GM19240 (cell line): ENCODE data around the gene SSTR1.
"Not testable (repeated sequence)": the region's sequence is repeated elsewhere in the genome, so short reads cannot be mapped to it uniquely, and the experiment has no call there.

Experiments
- DNase-seq: peaks from one replicate; pipeline ENCODE4 v3.0.0; 2011; ENCODE audit warnings: low spot score; ENCODE audit not compliant: insufficient read length

Gene SSTR1, protein sequence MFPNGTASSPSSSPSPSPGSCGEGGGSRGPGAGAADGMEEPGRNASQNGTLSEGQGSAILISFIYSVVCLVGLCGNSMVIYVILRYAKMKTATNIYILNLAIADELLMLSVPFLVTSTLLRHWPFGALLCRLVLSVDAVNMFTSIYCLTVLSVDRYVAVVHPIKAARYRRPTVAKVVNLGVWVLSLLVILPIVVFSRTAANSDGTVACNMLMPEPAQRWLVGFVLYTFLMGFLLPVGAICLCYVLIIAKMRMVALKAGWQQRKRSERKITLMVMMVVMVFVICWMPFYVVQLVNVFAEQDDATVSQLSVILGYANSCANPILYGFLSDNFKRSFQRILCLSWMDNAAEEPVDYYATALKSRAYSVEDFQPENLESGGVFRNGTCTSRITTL

GRCh38 chr14:38207736-38208617 lies at the start of gene SSTR1:
SSTR1 (plus strand) TSS chr14:38207904; CDS start chr14:38209390, 1,486 bp downstream.
- no peak for DNase-seq

DNA sequence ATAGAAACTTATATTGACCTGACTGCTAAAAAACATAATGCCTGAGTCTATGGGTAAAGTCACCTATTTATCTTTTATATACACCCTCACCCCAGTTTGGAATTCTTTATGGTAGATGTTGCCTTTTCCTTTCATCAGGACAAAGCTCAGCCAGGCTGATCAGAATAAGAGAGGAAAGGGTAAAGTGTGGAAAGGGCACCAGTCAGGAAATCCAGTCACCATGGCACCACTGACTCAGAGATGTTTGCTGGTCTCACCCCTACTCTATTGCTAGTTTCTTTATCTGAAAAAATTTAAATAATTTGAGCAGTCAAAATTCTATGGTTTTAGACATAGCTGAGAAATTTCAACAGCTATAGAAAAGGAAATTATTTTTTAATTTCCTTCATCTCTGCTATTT lies 49.2 kb upstream of the SSTR1 start:
- DNase-seq, result no peak

- no peak for DNase-seq
These were observed 39.3 kb upstream of the SSTR1 start for GRCh38 chr14:38168416-38168815.

DNA sequence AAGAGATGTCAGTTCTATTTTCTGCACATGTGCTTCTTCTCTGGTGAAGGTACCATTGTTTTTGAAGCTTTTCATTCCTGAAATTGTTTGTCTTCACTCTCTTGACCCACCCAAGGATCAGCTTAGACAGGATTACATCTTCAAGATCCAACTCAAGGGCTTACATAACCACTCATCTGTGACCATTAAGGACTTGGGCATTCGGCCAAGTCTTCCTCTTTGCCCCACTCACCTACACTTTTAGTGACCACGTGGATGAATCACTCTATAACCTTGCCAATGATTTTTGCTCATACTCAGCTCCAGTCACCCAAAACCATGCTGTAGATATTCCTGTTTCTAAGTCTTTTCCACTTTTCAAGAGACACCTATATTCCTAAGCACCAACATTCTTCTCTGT lies 36.5 kb upstream of the SSTR1 start:
- DNase-seq, result no peak

DNA sequence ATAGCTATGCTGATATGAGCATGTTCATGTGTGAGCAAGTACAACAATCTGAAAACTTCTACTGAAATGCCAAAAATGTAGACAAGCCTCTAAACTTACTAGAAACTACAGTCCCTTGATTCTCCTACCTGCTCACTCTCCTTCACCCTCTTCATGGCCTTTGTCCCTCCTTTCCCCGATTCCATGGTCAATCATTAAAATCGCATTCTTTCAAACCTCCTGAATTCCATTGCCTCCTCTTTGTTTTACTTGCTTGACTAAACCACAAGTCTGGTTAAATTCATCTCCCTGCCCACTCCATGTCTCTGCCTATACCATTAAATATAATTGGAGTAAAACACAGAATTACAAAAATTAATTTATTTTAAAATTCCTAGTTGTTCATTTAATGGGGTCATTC lies 33.0 kb upstream of the SSTR1 start:
- DNase-seq, result no peak

DNA sequence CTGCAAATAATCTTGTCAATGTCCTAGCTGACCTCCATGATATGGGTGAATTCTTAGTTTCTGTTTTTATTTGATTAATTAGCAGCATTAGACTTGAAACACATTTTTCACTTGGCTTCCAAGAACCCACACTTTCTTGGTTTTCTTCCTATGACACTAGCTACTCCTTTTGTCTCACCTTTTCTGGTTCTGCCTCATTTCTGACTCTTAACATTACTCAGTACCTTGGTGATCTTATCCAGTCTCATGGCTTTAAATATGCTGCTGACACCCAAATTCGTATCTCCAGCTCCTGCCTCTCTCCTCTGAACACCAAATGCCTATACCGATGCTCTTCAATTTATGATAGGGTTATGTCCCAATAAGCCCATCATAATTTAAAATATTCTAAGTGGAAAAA lies 32.0 kb upstream of the SSTR1 start:
- DNase-seq, result no peak

- DNase-seq, result no peak
These were observed 31.3 kb upstream of the SSTR1 start for GRCh38 chr14:38176379-38176778.

GRCh38 chr14:38184132-38184531 lies 23.6 kb upstream of the SSTR1 start:
- no peak for DNase-seq

DNA sequence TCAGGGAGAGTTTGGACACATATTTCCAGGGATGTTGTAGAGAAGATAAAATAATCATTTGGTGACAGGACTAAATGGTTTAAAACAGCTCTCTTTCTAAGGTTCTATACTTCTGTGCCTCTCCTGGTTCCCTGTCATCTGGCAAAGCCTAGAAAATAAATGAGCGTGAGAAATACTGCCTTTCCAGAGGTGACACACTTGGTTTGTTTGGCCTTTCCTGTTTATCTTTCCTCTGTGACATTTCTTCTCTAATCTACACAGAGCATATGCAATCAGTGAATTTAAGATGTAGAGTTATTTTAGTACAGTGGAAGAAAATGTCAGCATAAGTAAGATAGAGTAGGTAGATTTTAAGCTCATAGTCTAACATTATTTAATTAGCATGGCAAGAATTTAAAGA lies 22.0 kb upstream of the SSTR1 start:
- no peak for DNase-seq

DNA sequence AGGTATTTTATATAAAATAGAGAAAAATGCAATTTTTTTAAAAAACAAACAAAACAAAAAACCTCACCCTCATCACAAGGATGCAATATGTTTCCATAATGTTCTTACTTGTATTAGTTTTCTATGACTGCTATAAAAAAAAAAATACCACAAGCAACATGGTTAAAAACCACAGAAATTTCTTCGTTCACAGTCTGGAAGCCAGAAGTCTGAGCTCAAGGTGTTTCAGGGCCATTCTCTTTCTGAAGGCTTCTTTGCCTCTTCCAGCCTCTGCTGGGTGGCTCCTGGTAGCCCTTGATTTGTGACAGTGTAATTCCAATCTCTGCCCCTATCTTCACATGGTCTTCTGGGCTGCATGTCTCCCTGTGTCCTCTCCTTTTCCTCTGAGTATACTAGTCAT lies 21.5 kb upstream of the SSTR1 start:
- no peak for DNase-seq

GRCh38 chr14:38187528-38187927 lies 20.2 kb upstream of the SSTR1 start:
- no peak for DNase-seq

DNA sequence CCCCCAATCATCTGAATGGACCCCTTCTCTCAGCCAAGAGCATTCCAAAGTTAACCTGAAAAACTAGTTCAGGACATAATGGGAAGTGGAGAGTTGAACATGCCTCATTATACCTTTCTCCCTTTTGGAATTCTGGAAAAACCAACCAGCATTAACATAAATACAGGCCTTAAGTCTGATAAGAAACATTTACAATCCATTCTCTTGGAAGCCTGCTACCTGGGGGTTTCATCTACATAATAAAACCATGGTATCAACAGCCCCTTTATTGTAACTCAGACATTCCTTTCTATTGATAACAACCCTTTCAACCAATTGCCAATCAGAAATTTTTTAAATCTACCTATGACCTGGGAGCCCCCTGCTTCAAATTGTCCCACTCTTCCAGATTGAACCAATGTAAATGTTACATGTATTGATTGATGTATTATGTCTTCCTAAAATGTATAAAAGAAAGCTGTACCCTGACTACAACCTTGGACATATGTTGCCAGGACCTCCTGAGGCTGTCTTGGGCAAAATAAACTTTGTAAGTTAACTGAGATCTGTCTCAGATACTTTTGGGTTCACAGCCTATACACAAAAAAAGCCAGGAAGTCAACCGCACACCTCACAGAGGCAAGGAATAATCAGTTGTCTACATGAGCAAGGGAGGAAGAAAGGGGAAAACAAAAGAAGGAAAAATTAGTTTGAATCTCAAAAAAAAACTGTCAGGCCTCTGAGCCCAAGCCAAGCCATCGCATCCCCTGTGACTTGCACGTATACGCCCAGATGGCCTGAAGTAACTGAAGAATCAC lies 17.6 kb upstream of the SSTR1 start:
- no peak for DNase-seq

DNA sequence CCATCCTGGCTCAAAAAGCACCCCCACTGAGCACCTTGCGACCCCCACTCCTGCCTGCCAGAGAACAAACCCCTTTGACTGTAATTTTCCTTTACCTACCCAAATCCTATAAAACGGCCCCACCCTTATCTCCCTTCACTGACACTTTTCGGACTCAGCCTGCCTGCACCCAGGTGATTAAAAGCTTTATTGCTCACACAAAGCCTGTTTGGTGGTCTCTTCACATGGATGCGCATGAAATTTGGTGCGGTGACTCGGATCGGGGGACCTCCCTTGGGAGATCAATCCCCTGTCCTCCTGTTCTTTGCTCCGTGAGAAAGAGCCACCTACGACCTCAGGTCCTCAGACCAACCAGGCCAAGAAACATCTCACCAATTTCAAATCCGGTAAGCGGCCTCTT lies 16.9 kb upstream of the SSTR1 start:
- DNase-seq, result not testable (repeated sequence)

GRCh38 chr14:38191491-38191890 lies 16.2 kb upstream of the SSTR1 start:
- DNase-seq, result not testable (repeated sequence)

GRCh38 chr14:38197001-38197783 lies 10.5 kb upstream of the SSTR1 start:
- no peak for DNase-seq

DNA sequence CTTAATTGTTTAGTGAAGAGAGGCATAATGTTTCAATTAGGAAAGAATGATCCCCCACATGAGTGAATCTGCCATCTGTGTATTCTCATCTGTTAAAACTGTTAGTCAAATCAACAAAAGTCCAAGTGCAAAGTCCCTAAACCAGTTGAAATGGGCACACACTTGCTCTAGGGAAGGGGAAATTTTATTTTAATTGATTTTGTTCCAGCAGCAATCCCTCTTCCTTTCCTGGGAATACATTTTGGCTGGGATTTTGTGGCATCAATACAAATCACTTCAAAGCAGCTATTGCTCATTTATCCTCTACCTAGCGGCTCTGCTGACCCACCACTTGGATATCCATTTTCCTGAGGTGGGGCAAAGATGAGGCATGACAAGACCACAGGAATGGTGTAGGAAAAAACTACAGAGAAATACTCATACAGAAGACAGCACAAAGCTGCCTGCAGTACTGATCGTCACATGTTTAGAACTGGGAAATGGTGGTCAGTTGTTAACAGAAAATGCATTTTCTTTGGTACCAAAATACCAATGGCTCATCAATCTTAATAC lies 9.8 kb upstream of the SSTR1 start:
- no peak for DNase-seq

- DNase-seq, result no peak
These were observed 9.3 kb upstream of the SSTR1 start for GRCh38 chr14:38198425-38198824.

- no peak for DNase-seq
These were observed 8.6 kb upstream of the SSTR1 start for GRCh38 chr14:38199076-38199475.

DNA sequence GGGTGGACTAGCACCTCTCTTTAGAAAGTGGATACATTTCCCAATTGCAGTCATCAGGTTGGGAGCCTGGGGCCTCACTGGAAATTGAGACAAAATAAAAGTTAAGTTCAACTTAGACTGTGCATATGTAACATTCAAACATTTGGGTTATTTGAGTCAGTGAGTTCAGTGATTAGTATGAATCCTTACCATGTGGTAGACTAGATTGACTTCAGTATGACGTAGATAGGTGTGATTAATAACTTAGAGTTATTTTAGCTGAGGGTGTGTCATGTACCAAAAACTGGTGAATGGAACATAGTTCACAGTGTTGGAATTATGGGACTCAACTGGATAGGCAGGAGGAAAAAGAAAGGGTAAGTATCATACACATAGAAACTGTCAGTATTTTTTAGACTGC lies 8.0 kb upstream of the SSTR1 start:
- no peak for DNase-seq

DNA sequence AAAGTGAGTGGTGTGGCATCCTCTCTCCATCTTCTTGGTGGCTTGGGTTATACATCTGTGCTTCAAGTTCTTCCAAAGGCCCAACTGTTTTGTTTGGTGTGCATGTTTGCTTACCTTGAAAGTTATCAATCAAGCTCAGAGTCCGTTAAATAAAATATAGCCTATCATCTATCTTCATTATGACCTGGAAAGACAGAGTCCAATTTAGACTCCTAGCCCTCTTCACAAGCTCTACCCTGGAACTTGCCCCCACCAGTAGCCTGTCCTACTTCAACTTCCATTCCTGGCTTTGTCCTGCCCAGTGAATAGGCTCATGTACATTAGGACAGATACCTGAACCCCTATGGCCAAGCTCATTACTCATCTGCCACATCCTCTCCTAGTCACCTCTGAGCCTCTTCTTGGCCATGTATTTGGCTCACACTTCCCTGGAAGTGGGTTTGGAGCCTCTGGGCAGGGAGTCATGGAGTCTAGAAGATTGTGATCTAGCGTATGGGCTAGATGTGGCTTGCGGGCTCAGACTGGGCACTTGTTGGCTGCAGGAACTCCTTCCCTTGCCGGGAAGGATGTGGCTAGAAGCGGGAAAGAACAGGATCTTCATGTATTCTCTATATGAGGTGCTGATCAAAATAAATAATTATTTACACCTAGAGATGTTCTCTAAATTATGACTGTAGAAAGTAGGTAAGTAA lies 6.4 kb upstream of the SSTR1 start:
- no peak for DNase-seq
